Stimulated activated CD4-positive, alpha-beta T cell treated with anti-CD3 and anti-CD28 coated beads, Interleukin-12 subunit alpha, Interleukin-12 subunit beta, amount 100 ng/mL, for 24 hours (primary cell): ENCODE data around the gene SPATA45.
A peak's percentile ranks its signal among the peaks of the same experiment; 100 is the strongest.
"Not testable (repeated sequence)": the region's sequence is repeated elsewhere in the genome, so short reads cannot be mapped to it uniquely, and the experiment has no call there.

ENCODE experiments used
- DNase-seq, 2 experiments: peaks; one replicate each; pipeline ENCODE4 v3.0.0-alpha.2; 2020; ENCODE audit warnings: low read depth in 2 of 2

Gene SPATA45

GRCh38 chr1:212847549-212847948, at the start of gene SPATA45:
SPATA45 (minus strand) TSS chr1:212847649; CDS start chr1:212836149, 11,500 bp downstream.
- DNase-seq = no peak

GRCh38 chr1:212892108-212892507, 44.7 kb upstream of the SPATA45 start:
- DNase-seq = no peak

GRCh38 chr1:212884592-212884991, 37.1 kb upstream of the SPATA45 start:
- no peak for DNase-seq

GRCh38 chr1:212879947-212880690, 32.7 kb upstream of the SPATA45 start:
- DNase-seq = no peak

- no peak for DNase-seq
Measured at GRCh38 chr1:212878418-212878817, 31.0 kb upstream of the SPATA45 start.

- DNase-seq = no peak
Measured at GRCh38 chr1:212873518-212873917, 26.1 kb upstream of the SPATA45 start.

GRCh38 chr1:212871976-212872375, 24.5 kb upstream of the SPATA45 start:
- no peak for DNase-seq

- no peak for DNase-seq
Measured at GRCh38 chr1:212867192-212867591, 19.7 kb upstream of the SPATA45 start.

- DNase-seq = no peak
Measured at GRCh38 chr1:212864201-212864600, 16.8 kb upstream of the SPATA45 start.

GRCh38 chr1:212863345-212863744, 15.9 kb upstream of the SPATA45 start:
- not testable (repeated sequence) for DNase-seq

- no peak for DNase-seq
Measured at GRCh38 chr1:212862111-212862690, 14.8 kb upstream of the SPATA45 start.

- DNase-seq = no peak
Measured at GRCh38 chr1:212860713-212861581, 13.5 kb upstream of the SPATA45 start.

GRCh38 chr1:212858461-212859265, 11.2 kb upstream of the SPATA45 start:
- no peak for DNase-seq

- peak; percentile 83 to 95 for DNase-seq
Measured at GRCh38 chr1:212857992-212858460, 10.6 kb upstream of the SPATA45 start, which contains the start of gene FLVCR1. FLVCR1 (plus strand) TSS chr1:212858275; CDS start chr1:212858453, 178 bp downstream.

GRCh38 chr1:212856755-212857154, 9.3 kb upstream of the SPATA45 start:
- no peak for DNase-seq

GRCh38 chr1:212853658-212854057, 6.2 kb upstream of the SPATA45 start:
- no peak for DNase-seq

GRCh38 chr1:212852105-212852688, 4.7 kb upstream of the SPATA45 start:
- DNase-seq = no peak

GRCh38 chr1:212844521-212844920, 2.9 kb downstream of the SPATA45 start:
- DNase-seq = not testable (repeated sequence)

- no peak for DNase-seq
Measured at GRCh38 chr1:212838145-212838544, 9.3 kb downstream of the SPATA45 start.

- not testable (repeated sequence) for DNase-seq
Measured at GRCh38 chr1:212833211-212834207, 13.9 kb downstream of the SPATA45 start.
